OCI-LY1 (cell line): ENCODE measurements around the gene L3MBTL3.

ENCODE experiments used
- EZH2 ChIP-seq: fragments of 200-600 bp; sonication (generic), shearing (Covaris generic); IDR thresholded peaks from 2 replicates; pipeline ENCODE4 v1.8.0; 2017; ENCODE audit warnings: borderline replicate concordance, mixed run types, mild to moderate bottlenecking, antibody characterized with exemption, low read length, moderate library complexity, mixed read lengths
- TF ChIP-seq, protein P1 (sequence below): fragments of 200-600 bp; sonication (generic), shearing (Covaris generic); IDR thresholded peaks from 2 replicates; pipeline ENCODE4 v1.5.1; 2017; ENCODE audit warnings: mild to moderate bottlenecking, antibody characterized with exemption, low read length, moderate library complexity, mixed read lengths

DNA sequence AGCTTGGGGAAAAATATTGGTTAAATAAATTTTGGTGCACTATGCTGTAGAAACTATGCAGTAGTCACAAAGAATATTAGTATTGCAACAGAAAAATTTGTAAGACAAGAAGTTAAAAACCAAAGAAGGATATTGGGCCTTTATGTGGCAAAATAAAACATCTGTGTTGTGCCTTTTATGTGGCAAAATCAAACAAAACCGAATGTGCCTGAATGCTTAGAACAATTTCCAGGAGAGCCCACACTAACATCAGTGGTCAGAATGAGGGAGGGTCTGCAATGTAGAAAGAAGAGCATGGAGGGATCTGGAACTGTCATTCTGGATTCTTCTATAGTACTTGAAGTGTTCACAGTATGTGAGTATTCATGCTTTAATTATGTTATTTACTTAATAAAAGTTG, 75.2 kb downstream of the L3MBTL3 start:
- TF ChIP-seq, protein P1, sequence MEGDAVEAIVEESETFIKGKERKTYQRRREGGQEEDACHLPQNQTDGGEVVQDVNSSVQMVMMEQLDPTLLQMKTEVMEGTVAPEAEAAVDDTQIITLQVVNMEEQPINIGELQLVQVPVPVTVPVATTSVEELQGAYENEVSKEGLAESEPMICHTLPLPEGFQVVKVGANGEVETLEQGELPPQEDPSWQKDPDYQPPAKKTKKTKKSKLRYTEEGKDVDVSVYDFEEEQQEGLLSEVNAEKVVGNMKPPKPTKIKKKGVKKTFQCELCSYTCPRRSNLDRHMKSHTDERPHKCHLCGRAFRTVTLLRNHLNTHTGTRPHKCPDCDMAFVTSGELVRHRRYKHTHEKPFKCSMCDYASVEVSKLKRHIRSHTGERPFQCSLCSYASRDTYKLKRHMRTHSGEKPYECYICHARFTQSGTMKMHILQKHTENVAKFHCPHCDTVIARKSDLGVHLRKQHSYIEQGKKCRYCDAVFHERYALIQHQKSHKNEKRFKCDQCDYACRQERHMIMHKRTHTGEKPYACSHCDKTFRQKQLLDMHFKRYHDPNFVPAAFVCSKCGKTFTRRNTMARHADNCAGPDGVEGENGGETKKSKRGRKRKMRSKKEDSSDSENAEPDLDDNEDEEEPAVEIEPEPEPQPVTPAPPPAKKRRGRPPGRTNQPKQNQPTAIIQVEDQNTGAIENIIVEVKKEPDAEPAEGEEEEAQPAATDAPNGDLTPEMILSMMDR: no peak
- TF ChIP-seq EZH2: no peak
